ENCODE measurements around the gene TLR1.

TLR1 gene

DNA sequence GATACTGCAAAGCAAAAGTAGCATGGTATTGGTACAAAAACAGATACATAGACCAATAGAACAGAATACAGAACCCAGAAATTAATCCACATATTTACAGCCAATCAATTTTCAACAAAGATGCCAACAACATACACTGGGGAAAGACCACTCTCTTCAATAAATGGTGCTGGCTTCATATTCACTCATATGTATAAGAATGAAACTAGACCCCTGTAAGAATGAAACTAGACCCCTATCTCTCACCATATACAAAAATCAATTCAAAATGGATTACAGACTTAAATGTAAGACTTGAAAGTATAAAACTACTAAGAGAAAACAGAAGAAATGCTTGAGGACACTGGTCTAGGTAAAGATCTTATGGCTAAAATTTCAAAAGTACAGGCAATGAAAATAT lies 32.7 kb upstream of the TLR1 start:
- H2AK5ac ChIP-seq (ENCODE audit: low read length, severe bottlenecking), result no peak overlapping the region
- DNase-seq, result no peak
- no peak overlapping the region for H3K4ac ChIP-seq (ENCODE audit: low read depth in 1 of 2, low read length in 2 of 2)
- no peak overlapping the region for H4K91ac ChIP-seq (ENCODE audit: low read length)
- no peak overlapping the region for H3K23ac ChIP-seq (ENCODE audit: low read length in 2 of 2)
- H2BK15ac ChIP-seq (ENCODE audit: low read depth, poor library complexity, severe bottlenecking), result no peak overlapping the region
- H3K4me2 ChIP-seq (ENCODE audit: low read length, poor library complexity, severe bottlenecking), result no peak overlapping the region
- peaks cover 12% of the 10 kb centered on the region for H3K9me3 ChIP-seq (ENCODE audit: control insufficient read depth, low read length)
- H3K9ac ChIP-seq (ENCODE audit: low read length), result no peak overlapping the region
- H3K4me3 ChIP-seq (ENCODE audit: insufficient read depth in 1 of 2, low read depth in 1 of 2, low read length in 2 of 2), result no peak overlapping the region
- H3K27ac ChIP-seq (ENCODE audit: low read length, poor library complexity, severe bottlenecking), result no peak overlapping the region
- no peak overlapping the region for H3K18ac ChIP-seq (ENCODE audit: low read depth in 1 of 2, low read length in 2 of 2)
- no peak overlapping the region for H4K8ac ChIP-seq (ENCODE audit: low read length)
- H2BK120ac ChIP-seq (ENCODE audit: low read depth, low read length), result no peak overlapping the region
- no peaks in the 10 kb centered on the region for H3K36me3 ChIP-seq (ENCODE audit: control insufficient read depth in 1 of 2, insufficient read depth in 2 of 2, low read depth in 1 of 2, low read length in 2 of 2)
- H3K4me1 ChIP-seq (ENCODE audit: control insufficient read depth, insufficient read depth, low read depth, low read length), result no peaks in the 10 kb centered on the region
- no peak overlapping the region for H2BK12ac ChIP-seq (ENCODE audit: low read length in 2 of 2)
- H3K14ac ChIP-seq (ENCODE audit: low read length in 2 of 2), result no peak overlapping the region
- peaks cover 11% of the 10 kb centered on the region for H3K79me1 ChIP-seq (replicated peaks; ENCODE audit: low read length, poor library complexity, severe bottlenecking)
- H2AFZ ChIP-seq (ENCODE audit: low read depth, low read length), result no peak overlapping the region
- no peaks in the 10 kb centered on the region for H3K27me3 ChIP-seq (ENCODE audit: control insufficient read depth in 1 of 2, insufficient read depth in 1 of 2, low read length in 2 of 2)
- no peak overlapping the region for H2BK5ac ChIP-seq (ENCODE audit: low read depth, low read length, poor library complexity, severe bottlenecking)

- Histone ChIP-seq H4K91ac (ENCODE audit: low read length) (no peak overlapping the region), H3K4ac (ENCODE audit: low read depth in 1 of 2, low read length in 2 of 2) (no peak overlapping the region), H3K79me1 (replicated peaks; ENCODE audit: low read length, poor library complexity, severe bottlenecking) (peaks cover 14% of the 10 kb centered on the region), H2BK5ac (ENCODE audit: low read depth, low read length, poor library complexity, severe bottlenecking) (no peak overlapping the region), H3K23ac (ENCODE audit: low read length in 2 of 2) (no peak overlapping the region), H3K9ac (ENCODE audit: low read length) (no peak overlapping the region), H3K27ac (ENCODE audit: low read length, poor library complexity, severe bottlenecking) (no peak overlapping the region), H3K18ac (ENCODE audit: low read depth in 1 of 2, low read length in 2 of 2) (no peak overlapping the region), H3K36me3 (ENCODE audit: control insufficient read depth in 1 of 2, insufficient read depth in 2 of 2, low read depth in 1 of 2, low read length in 2 of 2) (no peaks in the 10 kb centered on the region), H2AFZ (ENCODE audit: low read depth, low read length) (no peak overlapping the region), H3K4me1 (ENCODE audit: control insufficient read depth, insufficient read depth, low read depth, low read length) (no peaks in the 10 kb centered on the region), H2AK5ac (ENCODE audit: low read length, severe bottlenecking) (no peak overlapping the region), H3K27me3 (ENCODE audit: control insufficient read depth in 1 of 2, insufficient read depth in 1 of 2, low read length in 2 of 2) (no peaks in the 10 kb centered on the region), H3K14ac (ENCODE audit: low read length in 2 of 2) (no peak overlapping the region), H4K8ac (ENCODE audit: low read length) (no peak overlapping the region), H2BK15ac (ENCODE audit: low read depth, poor library complexity, severe bottlenecking) (no peak overlapping the region), H2BK120ac (ENCODE audit: low read depth, low read length) (no peak overlapping the region), H2BK12ac (ENCODE audit: low read length in 2 of 2) (no peak overlapping the region), H3K4me3 (ENCODE audit: insufficient read depth in 1 of 2, low read depth in 1 of 2, low read length in 2 of 2) (no peak overlapping the region), H3K4me2 (ENCODE audit: low read length, poor library complexity, severe bottlenecking) (no peak overlapping the region), H3K9me3 (ENCODE audit: control insufficient read depth, low read length) (peaks cover 12% of the 10 kb centered on the region)
- DNase-seq, result no peak
- WGBS, result 100% methylated on average over 2 of the region's 4 CpGs
Observed at GRCh38 chr4:38834570-38834969, 30.0 kb upstream of the TLR1 start.

DNA sequence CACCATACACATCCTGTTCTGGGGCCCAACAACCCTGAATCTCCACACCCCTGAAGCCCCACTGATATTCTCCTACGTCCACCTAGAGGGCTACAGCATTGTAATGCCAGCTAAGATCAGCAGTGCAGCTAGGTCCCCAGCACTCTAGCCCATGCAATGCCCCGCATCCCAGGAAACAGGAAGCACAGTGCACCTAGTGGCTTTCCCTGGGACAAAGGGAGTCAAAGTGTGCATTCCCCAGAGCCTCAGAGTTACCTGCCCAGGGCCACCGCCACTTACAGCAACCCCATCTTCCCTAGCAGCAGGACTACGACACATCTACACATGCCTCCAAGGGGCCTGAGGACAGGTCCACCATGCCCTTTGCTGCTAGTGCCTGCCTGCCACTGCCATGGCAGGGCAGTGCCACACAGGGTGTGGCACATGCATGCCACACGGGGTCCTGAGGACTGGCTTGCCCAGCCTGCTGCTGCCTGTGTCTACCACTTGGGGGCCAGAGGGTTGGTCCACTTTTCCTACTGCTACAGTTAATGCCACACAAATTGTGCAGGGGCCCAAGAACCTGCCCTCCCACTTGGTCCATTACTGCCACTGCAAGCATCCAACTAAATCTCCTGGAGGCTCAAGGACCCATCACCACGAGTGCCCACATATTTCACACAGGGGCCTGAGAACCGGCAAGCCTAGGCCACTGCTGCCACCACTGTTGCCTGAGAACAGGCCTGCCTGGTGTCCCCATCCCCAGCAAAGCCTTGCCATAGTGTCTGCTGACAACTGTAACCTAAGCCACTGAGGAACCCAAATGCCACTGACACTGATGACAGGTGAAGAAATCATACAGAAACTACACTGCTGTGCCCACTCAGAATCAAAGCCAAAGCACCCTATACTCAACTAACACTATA lies 28.3 kb upstream of the TLR1 start:
- H3K14ac ChIP-seq (ENCODE audit: low read length in 2 of 2), result peak overlapping the region in 1 of 2 experiments; percentile 91
- H3K36me3 ChIP-seq (ENCODE audit: control insufficient read depth in 1 of 2, insufficient read depth in 2 of 2, low read depth in 1 of 2, low read length in 2 of 2), result no peaks in the 10 kb centered on the region
- no peak overlapping the region for H2BK15ac ChIP-seq (ENCODE audit: low read depth, poor library complexity, severe bottlenecking)
- no peak overlapping the region for H3K4ac ChIP-seq (ENCODE audit: low read depth in 1 of 2, low read length in 2 of 2)
- H3K27ac ChIP-seq (ENCODE audit: low read length, poor library complexity, severe bottlenecking), result no peak overlapping the region
- no peak overlapping the region for H2AFZ ChIP-seq (ENCODE audit: low read depth, low read length)
- no peak overlapping the region for H3K4me2 ChIP-seq (ENCODE audit: low read length, poor library complexity, severe bottlenecking)
- peaks cover 14% of the 10 kb centered on the region for H3K79me1 ChIP-seq (replicated peaks; ENCODE audit: low read length, poor library complexity, severe bottlenecking)
- 96% methylated on average over 7 of the region's 7 CpGs for WGBS
- no peak overlapping the region for H3K23ac ChIP-seq (ENCODE audit: low read length in 2 of 2)
- H2BK5ac ChIP-seq (ENCODE audit: low read depth, low read length, poor library complexity, severe bottlenecking), result no peak overlapping the region
- H3K18ac ChIP-seq (ENCODE audit: low read depth in 1 of 2, low read length in 2 of 2), result no peak overlapping the region
- H3K27me3 ChIP-seq (ENCODE audit: control insufficient read depth in 1 of 2, insufficient read depth in 1 of 2, low read length in 2 of 2), result no peaks in the 10 kb centered on the region
- DNase-seq, result no peak
- no peak overlapping the region for H4K91ac ChIP-seq (ENCODE audit: low read length)
- H3K4me3 ChIP-seq (ENCODE audit: insufficient read depth in 1 of 2, low read depth in 1 of 2, low read length in 2 of 2), result no peak overlapping the region
- H3K9me3 ChIP-seq (ENCODE audit: control insufficient read depth, low read length), result peaks cover 12% of the 10 kb centered on the region
- H2BK120ac ChIP-seq (ENCODE audit: low read depth, low read length), result no peak overlapping the region
- no peak overlapping the region for H3K9ac ChIP-seq (ENCODE audit: low read length)
- no peak overlapping the region for H2AK5ac ChIP-seq (ENCODE audit: low read length, severe bottlenecking)
- no peak overlapping the region for H4K8ac ChIP-seq (ENCODE audit: low read length)
- H2BK12ac ChIP-seq (ENCODE audit: low read length in 2 of 2), result no peak overlapping the region
- H3K4me1 ChIP-seq (ENCODE audit: control insufficient read depth, insufficient read depth, low read depth, low read length), result no peaks in the 10 kb centered on the region

- no peak overlapping the region for H2BK15ac ChIP-seq (ENCODE audit: low read depth, poor library complexity, severe bottlenecking)
- H3K36me3 ChIP-seq (ENCODE audit: control insufficient read depth in 1 of 2, insufficient read depth in 2 of 2, low read depth in 1 of 2, low read length in 2 of 2), result no peaks in the 10 kb centered on the region
- H3K9ac ChIP-seq (ENCODE audit: low read length), result no peak overlapping the region
- peak overlapping the region; percentile 19 for H2AFZ ChIP-seq (ENCODE audit: low read depth, low read length)
- H2BK5ac ChIP-seq (ENCODE audit: low read depth, low read length, poor library complexity, severe bottlenecking), result no peak overlapping the region
- no peaks in the 10 kb centered on the region for H3K4me1 ChIP-seq (ENCODE audit: control insufficient read depth, insufficient read depth, low read depth, low read length)
- H3K14ac ChIP-seq (ENCODE audit: low read length in 2 of 2), result no peak overlapping the region
- H2BK120ac ChIP-seq (ENCODE audit: low read depth, low read length), result no peak overlapping the region
- no peak overlapping the region for H2AK5ac ChIP-seq (ENCODE audit: low read length, severe bottlenecking)
- H3K4ac ChIP-seq (ENCODE audit: low read depth in 1 of 2, low read length in 2 of 2), result no peak overlapping the region
- no peak overlapping the region for H2BK12ac ChIP-seq (ENCODE audit: low read length in 2 of 2)
- H3K4me3 ChIP-seq (ENCODE audit: insufficient read depth in 1 of 2, low read depth in 1 of 2, low read length in 2 of 2), result no peak overlapping the region
- no peak overlapping the region for H4K8ac ChIP-seq (ENCODE audit: low read length)
- no peak overlapping the region for H3K4me2 ChIP-seq (ENCODE audit: low read length, poor library complexity, severe bottlenecking)
- H3K27ac ChIP-seq (ENCODE audit: low read length, poor library complexity, severe bottlenecking), result no peak overlapping the region
- H4K91ac ChIP-seq (ENCODE audit: low read length), result no peak overlapping the region
- no peak overlapping the region for H3K23ac ChIP-seq (ENCODE audit: low read length in 2 of 2)
- no peaks in the 10 kb centered on the region for H3K27me3 ChIP-seq (ENCODE audit: control insufficient read depth in 1 of 2, insufficient read depth in 1 of 2, low read length in 2 of 2)
- peaks cover 12% of the 10 kb centered on the region for H3K9me3 ChIP-seq (ENCODE audit: control insufficient read depth, low read length)
- no peak for DNase-seq
- H3K18ac ChIP-seq (ENCODE audit: low read depth in 1 of 2, low read length in 2 of 2), result no peak overlapping the region
- WGBS, result 100% methylated on average over 1 of the region's 1 CpG
- peaks cover 14% of the 10 kb centered on the region for H3K79me1 ChIP-seq (replicated peaks; ENCODE audit: low read length, poor library complexity, severe bottlenecking)
Observed at GRCh38 chr4:38832206-38832605, 27.6 kb upstream of the TLR1 start.

Measured in mesenchymal stem cell (in vitro differentiated cells and primary cell).